Activated naive CD8-positive, alpha-beta T cell treated with anti-CD3 and anti-CD28 coated beads, Interleukin-2, amount 50 U/mL, for 24 hours (primary cell): Measurements from ENCODE around the gene KCNK3.
"Not testable (repeated sequence)": the region's sequence is repeated elsewhere in the genome, so short reads cannot be mapped to it uniquely, and the experiment has no call there.

Source experiments
- ATAC-seq: fragments of 150-1000 bp; cut with Tn5 transposase; one replicate; pipeline ENCODE4 v1.10.0; 2021
- DNase-seq: peaks from one replicate; pipeline ENCODE4 v3.0.0; 2021
- H3K27ac Mint-ChIP-seq: one replicate; pipeline ENCODE4 v1.8.0; 2021; ENCODE audit warnings: mild to moderate bottlenecking, mixed read lengths
- H3K27me3 Mint-ChIP-seq: one replicate; pipeline ENCODE4 v1.8.0; 2021; ENCODE audit warnings: mixed read lengths
- H3K36me3 Mint-ChIP-seq: one replicate; pipeline ENCODE4 v1.8.0; 2021; ENCODE audit warnings: low read depth, mixed read lengths
- H3K4me1 Mint-ChIP-seq: one replicate; pipeline ENCODE4 v1.8.0; 2021; ENCODE audit warnings: mixed read lengths
- H3K4me3 Mint-ChIP-seq: one replicate; pipeline ENCODE4 v1.8.0; 2021; ENCODE audit warnings: mild to moderate bottlenecking, moderate library complexity, mixed read lengths
- H3K9me3 Mint-ChIP-seq: one replicate; pipeline ENCODE4 v1.8.0; 2021; ENCODE audit warnings: mixed read lengths

The KCNK3 gene

GRCh38 chr2:26754539-26754938 is 62.0 kb downstream of the KCNK3 start:
- Mint-ChIP-seq H3K36me3 (no peaks in the 10 kb centered on the region), H3K9me3 (no peaks in the 10 kb centered on the region), H3K27me3 (peaks cover 6% of the 10 kb centered on the region), H3K4me1 (peaks cover 14% of the 10 kb centered on the region), H3K4me3 (no peak overlapping the region), H3K27ac (no peak overlapping the region)
- no peak for ATAC-seq
- no peak for DNase-seq

- no peaks in the 10 kb centered on the region for H3K36me3 Mint-ChIP-seq
- H3K27ac Mint-ChIP-seq, result no peak overlapping the region
- H3K27me3 Mint-ChIP-seq, result peaks cover 6% of the 10 kb centered on the region
- H3K4me1 Mint-ChIP-seq, result peaks cover 14% of the 10 kb centered on the region
- H3K4me3 Mint-ChIP-seq, result no peak overlapping the region
- ATAC-seq, result no peak
- no peaks in the 10 kb centered on the region for H3K9me3 Mint-ChIP-seq
- no peak for DNase-seq
These were observed 62.6 kb downstream of the KCNK3 start for GRCh38 chr2:26754972-26755670.

- Mint-ChIP-seq H3K4me3 (no peak overlapping the region), H3K36me3 (no peaks in the 10 kb centered on the region), H3K27ac (no peak overlapping the region), H3K4me1 (peaks cover 14% of the 10 kb centered on the region), H3K9me3 (no peaks in the 10 kb centered on the region), H3K27me3 (peaks cover 6% of the 10 kb centered on the region)
- no peak for ATAC-seq
- DNase-seq, result no peak
These were observed 63.8 kb downstream of the KCNK3 start for GRCh38 chr2:26756337-26756736.

- Mint-ChIP-seq H3K9me3 (no peaks in the 10 kb centered on the region), H3K27me3 (peaks cover 6% of the 10 kb centered on the region), H3K27ac (peak overlapping the region; percentile 46), H3K4me3 (no peak overlapping the region), H3K4me1 (peaks cover 14% of the 10 kb centered on the region), H3K36me3 (no peaks in the 10 kb centered on the region)
- ATAC-seq (peak; percentile 57), DNase-seq (no peak)
These were observed 65.6 kb downstream of the KCNK3 start for GRCh38 chr2:26757873-26758789.

- Mint-ChIP-seq H3K4me3 (no peak overlapping the region), H3K27me3 (peaks cover 6% of the 10 kb centered on the region), H3K9me3 (no peaks in the 10 kb centered on the region), H3K4me1 (peaks cover 16% of the 10 kb centered on the region), H3K36me3 (no peaks in the 10 kb centered on the region), H3K27ac (peak overlapping the region; percentile 11)
- DNase-seq, result no peak
- no peak for ATAC-seq
These were observed 66.3 kb downstream of the KCNK3 start for GRCh38 chr2:26758790-26759321.

- H3K4me3 Mint-ChIP-seq, result no peak overlapping the region
- no peaks in the 10 kb centered on the region for H3K27me3 Mint-ChIP-seq
- H3K4me1 Mint-ChIP-seq, result peaks cover 18% of the 10 kb centered on the region
- ATAC-seq (no peak), DNase-seq (no peak)
- H3K9me3 Mint-ChIP-seq, result no peaks in the 10 kb centered on the region
- no peak overlapping the region for H3K27ac Mint-ChIP-seq
- H3K36me3 Mint-ChIP-seq, result no peaks in the 10 kb centered on the region
These were observed 67.3 kb downstream of the KCNK3 start for GRCh38 chr2:26759845-26760244.

- not testable (repeated sequence) for H3K27me3 Mint-ChIP-seq
These were observed 68.5 kb downstream of the KCNK3 start for GRCh38 chr2:26760991-26761390.

GRCh38 chr2:26763019-26763418 is 70.5 kb downstream of the KCNK3 start:
- H3K4me3 Mint-ChIP-seq, result peak overlapping the region; percentile 89
- no peaks in the 10 kb centered on the region for H3K27me3 Mint-ChIP-seq
- DNase-seq (no peak), ATAC-seq (no peak)
- no peaks in the 10 kb centered on the region for H3K9me3 Mint-ChIP-seq
- H3K36me3 Mint-ChIP-seq, result no peaks in the 10 kb centered on the region
- H3K27ac Mint-ChIP-seq, result peak overlapping the region; percentile 63
- H3K4me1 Mint-ChIP-seq, result peaks cover 29% of the 10 kb centered on the region

More at GRCh38 chr2:26760991-26761390, 68.5 kb downstream of the KCNK3 start:
- peaks cover 28% of the 10 kb centered on the region for H3K4me1 Mint-ChIP-seq
- not testable (repeated sequence) for H3K9me3 Mint-ChIP-seq, ATAC-seq, H3K36me3 Mint-ChIP-seq, DNase-seq, H3K4me3 Mint-ChIP-seq, H3K27ac Mint-ChIP-seq

GRCh38 chr2:26764078-26764887 is 71.8 kb downstream of the KCNK3 start, which contains the start of gene SLC35F6:
Gene SLC35F6 (plus strand): TSS chr2:26764284. CDS start chr2:26764350, 66 bp downstream.
- Mint-ChIP-seq H3K27me3 (no peaks in the 10 kb centered on the region), H3K9me3 (no peaks in the 10 kb centered on the region), H3K4me1 (peaks cover 33% of the 10 kb centered on the region), H3K36me3 (no peaks in the 10 kb centered on the region), H3K27ac (peak within 1 kb of the TSS; percentile 63), H3K4me3 (peak within 1 kb of the TSS; percentile 89)
- DNase-seq (peak; percentile 86), ATAC-seq (peak; percentile 92)

- H3K27ac Mint-ChIP-seq, result peak overlapping the region; percentile 63
- no peaks in the 10 kb centered on the region for H3K36me3 Mint-ChIP-seq
- H3K4me3 Mint-ChIP-seq, result peak overlapping the region; percentile 89
- DNase-seq (no peak), ATAC-seq (no peak)
- peaks cover 38% of the 10 kb centered on the region for H3K4me1 Mint-ChIP-seq
- no peaks in the 10 kb centered on the region for H3K9me3 Mint-ChIP-seq
- no peaks in the 10 kb centered on the region for H3K27me3 Mint-ChIP-seq
These were observed 72.4 kb downstream of the KCNK3 start for GRCh38 chr2:26764906-26765305.

- no peaks in the 10 kb centered on the region for H3K36me3 Mint-ChIP-seq
- no peaks in the 10 kb centered on the region for H3K9me3 Mint-ChIP-seq
- peaks cover 42% of the 10 kb centered on the region for H3K4me1 Mint-ChIP-seq
- DNase-seq (no peak), ATAC-seq (no peak)
- H3K27me3 Mint-ChIP-seq, result no peaks in the 10 kb centered on the region
- H3K4me3 Mint-ChIP-seq, result peak overlapping the region; percentile 89
- no peak overlapping the region for H3K27ac Mint-ChIP-seq
These were observed 73.1 kb downstream of the KCNK3 start for GRCh38 chr2:26765475-26766200.

GRCh38 chr2:26767129-26767528 is 74.6 kb downstream of the KCNK3 start:
- Mint-ChIP-seq H3K9me3 (no peaks in the 10 kb centered on the region), H3K27ac (no peak overlapping the region), H3K27me3 (no peaks in the 10 kb centered on the region), H3K4me1 (peaks cover 55% of the 10 kb centered on the region), H3K4me3 (no peak overlapping the region), H3K36me3 (peaks cover 2% of the 10 kb centered on the region)
- no peak for DNase-seq
- no peak for ATAC-seq

- Mint-ChIP-seq H3K9me3 (no peaks in the 10 kb centered on the region), H3K36me3 (peaks cover 7% of the 10 kb centered on the region), H3K4me3 (no peak overlapping the region), H3K4me1 (peaks cover 64% of the 10 kb centered on the region), H3K27ac (no peak overlapping the region), H3K27me3 (no peaks in the 10 kb centered on the region)
- DNase-seq (no peak), ATAC-seq (no peak)
These were observed 75.5 kb downstream of the KCNK3 start for GRCh38 chr2:26767894-26768487.
